GM18502 (cell line): ENCODE results near the gene ZNF292.
"Not testable (repeated sequence)": the region's sequence is repeated elsewhere in the genome, so short reads cannot be mapped to it uniquely, and the experiment has no call there.

Experiments
- ATAC-seq: cut with Tn5 transposase; IDR thresholded peaks from one replicate; pipeline ENCODE4 v1.9.1; 2021; ENCODE audit warnings: mild to moderate bottlenecking; ENCODE audit not compliant: unreplicated experiment, poor library complexity

The ZNF292 gene

DNA sequence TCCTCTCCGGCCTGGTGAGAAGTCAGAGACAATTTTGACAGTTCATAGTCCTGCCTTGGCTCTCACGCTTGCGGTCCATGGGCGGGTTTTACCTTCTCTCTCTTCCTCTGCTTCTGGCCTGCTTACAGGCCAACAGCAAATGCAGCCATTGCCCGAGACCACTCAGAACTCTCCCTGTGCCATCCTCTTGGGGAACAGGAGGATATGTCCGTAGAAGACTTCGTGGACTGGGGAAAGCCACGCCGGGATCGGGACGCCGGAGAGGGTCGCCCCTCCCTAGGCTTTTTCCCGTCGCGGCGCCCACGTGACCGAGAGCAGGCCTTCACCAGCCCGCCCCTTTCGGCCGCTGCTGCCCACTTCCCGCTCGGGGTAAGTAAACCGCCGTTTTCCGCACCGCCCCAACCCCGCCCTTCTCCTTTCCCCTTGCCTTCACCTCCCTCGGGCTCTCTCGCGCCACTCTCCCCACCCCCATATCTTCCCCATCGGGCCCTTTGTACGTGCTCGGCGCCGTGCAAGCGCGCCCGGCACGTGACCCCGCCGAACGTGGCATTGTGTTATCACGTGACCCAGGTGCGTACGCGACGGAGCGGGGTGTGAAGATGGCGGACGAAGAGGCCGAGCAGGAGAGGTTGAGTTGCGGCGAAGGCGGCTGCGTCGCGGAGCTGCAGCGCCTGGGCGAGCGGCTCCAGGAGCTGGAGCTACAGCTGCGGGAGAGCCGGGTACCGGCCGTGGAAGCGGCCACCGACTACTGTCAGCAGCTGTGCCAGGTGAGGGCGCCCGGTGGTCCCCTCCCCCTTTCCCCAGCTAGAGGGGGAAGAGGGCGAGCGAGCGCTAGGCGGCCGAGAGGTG is at the start of gene ZNF292:
Gene ZNF292 (plus strand): TSS at position 573 of the 849 bp plus-strand sequence. CDS start 27 bp downstream, at position 600.
- ATAC-seq: peak; percentile 80

DNA sequence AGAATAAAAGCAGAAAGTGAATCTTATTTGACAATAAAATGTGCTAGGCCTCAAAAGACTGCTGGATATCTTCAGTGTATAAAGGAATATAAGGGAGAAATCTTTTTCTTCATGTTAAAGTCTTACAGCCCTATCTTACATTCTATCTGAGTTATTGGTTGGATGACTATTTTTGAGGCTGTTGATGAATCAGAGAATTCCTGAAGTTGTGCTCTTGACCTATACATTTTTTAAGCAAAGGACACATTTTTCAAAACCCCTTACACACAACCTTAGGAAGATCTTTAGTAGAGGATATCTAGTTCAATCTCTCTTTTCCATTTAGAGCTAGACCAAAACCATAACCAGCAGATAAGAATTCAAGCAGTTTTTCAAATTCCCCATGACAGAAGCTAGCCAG is 49.5 kb upstream of the ZNF292 start:
- no peak for ATAC-seq

DNA sequence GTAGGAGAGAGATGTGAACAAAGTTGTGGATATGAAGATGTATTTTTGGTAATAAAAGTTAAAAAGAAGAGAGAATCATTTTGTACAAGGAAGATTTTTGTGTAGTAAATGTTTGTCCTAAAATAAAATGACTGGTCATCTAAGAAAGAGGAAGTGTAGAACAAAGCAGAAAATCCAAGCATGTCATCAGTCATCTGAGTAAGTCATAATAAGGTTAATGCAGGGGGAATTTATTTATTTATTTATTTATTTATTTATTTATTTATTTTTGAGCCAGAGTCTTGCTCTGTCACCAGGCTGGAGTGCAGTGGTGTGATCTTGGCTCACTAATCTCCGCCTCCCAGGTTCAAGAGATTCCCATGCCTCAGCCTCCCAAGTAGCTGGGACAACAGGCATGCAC is 44.7 kb upstream of the ZNF292 start:
- peak; percentile 59 for ATAC-seq

DNA sequence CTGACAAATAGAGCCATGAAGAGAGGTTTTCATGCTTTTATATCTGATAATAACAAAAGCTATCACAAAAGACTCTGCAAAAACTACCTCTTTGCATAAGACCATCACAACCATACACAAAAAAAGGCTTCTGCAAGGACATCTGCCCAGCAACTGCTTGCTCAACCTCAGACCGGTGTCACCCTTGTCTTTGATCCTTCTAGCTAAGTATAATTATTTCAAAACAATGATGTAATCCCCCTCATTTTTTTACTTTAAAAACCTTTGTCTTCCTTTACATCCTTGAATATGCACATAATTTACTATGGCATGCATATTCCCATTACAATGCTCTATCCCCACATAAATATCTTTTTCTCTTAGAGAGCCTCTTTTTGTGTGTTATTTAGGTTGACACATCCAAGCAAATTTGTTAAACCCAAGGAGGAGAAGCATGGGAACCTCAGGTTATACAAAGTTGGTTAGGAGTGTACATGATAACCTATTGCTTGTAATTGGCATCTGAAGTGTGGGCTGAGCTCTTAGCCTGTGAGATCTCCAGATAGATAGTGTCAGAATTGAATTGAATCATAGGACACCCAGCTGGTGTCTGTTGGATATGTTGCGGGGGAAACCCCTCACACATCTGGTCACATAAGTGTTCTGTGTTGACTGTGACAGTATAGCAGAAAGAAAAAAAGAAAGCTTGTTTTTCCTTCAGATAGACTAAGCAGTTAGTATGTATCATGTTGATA is 39.8 kb upstream of the ZNF292 start:
- peak; percentile 98 for ATAC-seq

DNA sequence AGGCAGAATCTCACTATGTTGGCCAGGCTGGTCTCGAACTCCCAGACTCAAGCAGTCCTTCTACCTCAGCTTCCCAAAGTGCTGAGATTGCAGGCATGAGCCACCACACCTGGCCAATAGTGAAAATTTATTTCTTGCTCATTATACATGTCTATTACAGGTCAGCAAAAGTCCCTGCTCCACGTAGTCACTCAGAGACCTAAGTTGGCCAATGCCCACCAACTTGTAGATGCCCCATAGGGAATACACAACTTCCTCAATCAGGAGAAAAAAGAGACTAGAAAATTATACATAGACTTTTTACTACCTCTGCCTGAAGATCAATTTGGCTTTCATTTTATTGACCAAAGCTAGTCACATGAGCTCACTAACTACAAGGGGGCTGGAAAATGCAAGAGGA is 38.4 kb upstream of the ZNF292 start:
- ATAC-seq: no peak

DNA sequence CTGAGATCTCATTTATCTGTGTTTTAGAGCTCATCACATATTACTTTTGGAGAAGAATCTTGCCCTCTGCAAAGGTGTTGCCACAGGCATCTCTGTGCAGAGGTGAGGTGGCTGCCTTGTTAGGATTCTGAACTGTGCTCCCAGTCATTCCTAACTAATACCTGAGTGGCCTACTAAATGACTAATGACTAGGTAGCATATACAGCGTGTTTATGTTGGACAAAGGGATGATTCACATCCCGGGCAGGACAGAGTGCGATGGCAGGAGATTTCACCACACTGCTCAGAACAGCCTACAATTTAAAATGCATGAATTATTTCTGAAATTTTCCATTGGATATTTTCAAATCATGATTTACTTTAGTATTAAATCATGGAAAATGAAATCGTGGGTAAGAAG is 37.3 kb upstream of the ZNF292 start:
- no peak for ATAC-seq

DNA sequence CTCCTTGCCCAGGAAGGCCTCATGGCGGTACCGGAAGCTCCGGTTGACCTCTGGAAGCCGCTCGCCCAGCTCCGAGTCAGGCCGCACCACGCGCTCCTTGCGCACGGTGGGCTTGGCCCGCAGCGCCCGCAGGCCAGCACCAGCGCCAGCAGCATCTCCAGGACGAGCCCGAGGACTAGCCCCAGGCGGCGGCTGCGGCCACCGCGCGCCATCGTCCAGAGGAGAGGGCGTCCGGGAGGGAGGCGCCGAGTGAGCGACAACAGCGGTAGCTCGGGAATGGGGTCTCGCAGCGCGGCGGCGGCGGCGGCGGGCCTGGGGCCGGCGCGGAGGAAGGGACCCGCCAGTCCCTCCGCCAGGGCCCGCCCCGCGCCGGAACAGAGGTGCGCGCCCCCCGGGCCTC is 32.9 kb upstream of the ZNF292 start:
- ATAC-seq: no peak

DNA sequence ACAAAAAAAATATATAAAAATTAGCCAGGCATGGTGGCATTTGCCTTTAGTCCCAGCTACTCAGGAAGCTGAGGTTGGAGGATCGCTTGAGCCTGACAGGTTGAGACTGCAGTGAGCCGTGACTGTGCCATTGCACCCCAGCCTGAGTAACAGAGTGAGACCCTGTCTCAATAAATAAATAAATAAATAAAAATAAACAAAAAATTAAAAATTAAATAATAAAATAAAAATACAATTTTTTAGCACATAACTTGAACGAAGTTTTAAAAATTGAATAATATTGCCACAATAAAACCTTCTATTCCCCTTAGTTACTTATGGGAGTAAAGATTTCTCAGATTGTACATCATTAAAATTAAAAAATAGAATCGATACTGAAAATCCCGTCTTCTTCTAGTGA is 31.3 kb upstream of the ZNF292 start:
- ATAC-seq: no peak

DNA sequence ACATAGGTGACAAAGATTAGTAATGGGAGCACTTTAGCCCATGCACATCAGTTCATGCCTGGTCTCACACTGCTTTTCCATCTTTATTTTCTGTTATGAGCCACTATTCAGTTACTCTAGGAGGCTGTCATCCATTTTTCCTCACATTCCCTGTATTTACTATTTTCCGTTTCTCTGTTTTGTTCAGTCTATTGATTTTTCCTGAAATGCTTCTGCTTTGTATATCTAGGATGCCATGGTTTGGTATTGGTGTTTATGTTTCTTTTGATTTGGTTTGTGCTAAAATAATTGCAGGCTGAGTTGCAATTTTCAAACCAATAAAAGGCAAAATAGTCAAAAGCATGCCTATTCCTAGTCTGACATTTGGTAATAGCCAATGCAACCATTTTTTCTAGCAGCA is 28.9 kb upstream of the ZNF292 start:
- no peak for ATAC-seq

DNA sequence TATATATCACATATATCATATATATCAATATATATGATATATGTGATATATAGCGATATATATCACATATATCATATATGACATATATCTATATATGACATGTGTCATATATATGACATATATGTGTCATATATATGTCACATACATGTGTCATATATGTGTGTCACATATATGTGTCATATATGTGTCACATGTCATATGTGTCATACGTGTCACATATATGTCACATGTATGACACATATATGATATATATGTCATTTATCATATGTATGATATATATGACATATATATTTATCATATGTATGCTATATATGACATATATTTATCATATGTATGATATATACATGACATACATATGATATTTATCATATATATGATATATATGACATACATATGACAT is 27.6 kb upstream of the ZNF292 start:
- no peak for ATAC-seq

DNA sequence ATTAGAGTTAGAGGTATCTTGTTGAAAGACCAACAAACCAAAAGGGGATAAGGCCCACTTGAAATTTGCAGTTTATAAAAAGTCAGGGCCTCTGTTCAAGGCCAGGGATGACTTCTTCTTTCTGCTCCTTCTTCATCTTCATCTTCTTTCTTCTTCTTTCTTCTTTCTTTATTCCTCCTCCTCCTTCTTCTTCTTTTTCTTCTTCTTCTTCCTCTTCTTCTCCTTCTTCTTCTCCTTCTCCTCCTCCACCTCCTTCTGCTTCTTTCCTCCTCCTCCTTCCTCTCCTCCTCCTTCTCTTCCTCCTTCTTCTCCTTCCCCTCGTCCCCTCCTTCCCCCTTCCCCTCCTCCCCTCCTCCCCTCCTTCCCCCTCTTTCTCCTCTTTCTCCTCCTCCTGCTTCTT is 18.4 kb upstream of the ZNF292 start:
- no peak for ATAC-seq

DNA sequence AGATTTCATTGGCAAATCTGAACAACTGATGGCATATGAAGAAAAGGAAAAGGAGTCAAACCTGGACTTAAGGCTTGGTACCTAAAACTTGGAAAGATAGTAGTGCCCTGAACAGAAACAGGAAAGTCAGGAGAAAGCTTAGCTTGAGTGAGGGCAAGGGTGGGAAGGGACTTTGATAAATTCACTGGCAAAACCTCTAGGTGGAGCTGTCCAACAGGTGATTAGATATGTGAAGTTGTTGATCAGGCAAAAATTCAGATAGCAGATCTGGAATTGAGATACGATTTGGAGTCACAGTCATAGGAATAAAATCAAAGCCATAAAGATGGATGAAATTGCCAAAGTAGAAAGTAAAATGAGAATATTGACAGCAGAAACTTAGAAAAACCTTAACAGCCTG is 16.1 kb upstream of the ZNF292 start:
- peak; percentile 75 for ATAC-seq

DNA sequence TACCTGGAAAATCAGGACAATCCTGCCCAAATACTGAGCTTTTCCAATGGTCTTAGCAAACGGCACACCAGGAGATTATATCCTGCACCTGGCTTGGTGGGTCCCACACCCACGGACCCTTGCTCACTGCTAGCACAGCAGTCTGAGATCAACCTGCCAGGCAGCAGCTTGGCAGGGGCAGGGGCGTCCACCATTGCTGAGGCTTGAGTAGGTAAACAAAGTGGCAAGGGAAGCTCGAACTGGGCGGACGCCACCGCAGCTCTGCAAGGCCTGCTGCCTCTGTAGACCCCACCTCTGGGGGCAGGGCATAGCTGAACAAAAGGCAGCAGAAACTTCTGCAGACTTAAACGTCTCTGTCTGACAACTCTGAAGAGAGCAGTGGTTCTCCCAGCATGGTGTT is 15.4 kb upstream of the ZNF292 start:
- ATAC-seq: not testable (repeated sequence)

DNA sequence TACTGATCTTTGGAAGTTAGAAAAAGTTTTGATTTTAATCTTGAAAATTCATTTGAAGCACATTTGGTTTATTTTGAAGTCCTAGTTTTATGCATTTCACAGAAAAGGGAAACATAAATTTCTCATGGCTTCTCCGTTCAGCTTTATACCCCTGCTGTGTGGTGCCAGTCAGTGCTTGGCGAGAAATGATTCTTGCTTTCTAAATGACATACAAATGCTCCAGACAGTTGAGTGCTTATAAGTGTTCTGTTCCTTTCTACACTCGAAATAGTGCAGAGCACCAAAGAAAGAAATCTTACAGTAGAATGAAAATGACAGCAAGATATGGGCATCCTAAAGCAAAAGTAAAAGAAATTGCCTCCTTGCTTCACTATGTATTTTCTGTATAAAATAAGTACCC is 9.0 kb upstream of the ZNF292 start:
- peak; percentile 90 for ATAC-seq

DNA sequence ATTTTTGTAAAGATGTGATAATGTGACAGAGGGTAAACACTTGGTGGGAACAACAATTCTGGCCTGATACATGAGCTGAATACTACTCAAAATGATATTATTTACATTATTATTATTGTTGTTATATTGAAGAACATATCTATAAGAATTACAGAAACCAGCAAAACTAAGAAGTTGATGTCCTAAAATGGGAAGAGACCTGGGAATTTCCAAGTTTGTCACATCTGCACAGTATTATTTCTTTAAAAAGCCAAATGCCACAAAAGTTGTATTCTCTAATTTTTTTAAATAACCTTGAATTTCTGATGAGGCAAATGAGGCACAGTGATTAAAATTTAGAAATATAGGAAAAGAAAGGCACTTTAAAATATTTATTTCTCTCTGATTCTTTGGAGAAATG is 5.0 kb upstream of the ZNF292 start:
- no peak for ATAC-seq

DNA sequence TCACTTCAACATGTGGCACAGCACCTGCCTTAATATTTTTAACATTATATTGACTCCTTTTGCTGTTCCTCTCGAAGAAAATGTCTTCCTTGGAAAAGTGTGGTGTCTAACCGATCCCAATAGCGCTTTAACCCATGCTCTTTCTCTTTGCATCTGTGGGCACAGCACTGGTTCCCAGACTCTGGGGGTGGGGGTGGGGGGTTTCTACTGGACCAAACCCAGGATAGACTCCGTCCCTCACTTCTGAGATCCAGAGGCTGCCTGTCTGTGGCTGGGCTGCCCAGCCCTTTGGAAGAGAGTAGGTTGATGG is 3.9 kb upstream of the ZNF292 start:
- ATAC-seq: no peak

DNA sequence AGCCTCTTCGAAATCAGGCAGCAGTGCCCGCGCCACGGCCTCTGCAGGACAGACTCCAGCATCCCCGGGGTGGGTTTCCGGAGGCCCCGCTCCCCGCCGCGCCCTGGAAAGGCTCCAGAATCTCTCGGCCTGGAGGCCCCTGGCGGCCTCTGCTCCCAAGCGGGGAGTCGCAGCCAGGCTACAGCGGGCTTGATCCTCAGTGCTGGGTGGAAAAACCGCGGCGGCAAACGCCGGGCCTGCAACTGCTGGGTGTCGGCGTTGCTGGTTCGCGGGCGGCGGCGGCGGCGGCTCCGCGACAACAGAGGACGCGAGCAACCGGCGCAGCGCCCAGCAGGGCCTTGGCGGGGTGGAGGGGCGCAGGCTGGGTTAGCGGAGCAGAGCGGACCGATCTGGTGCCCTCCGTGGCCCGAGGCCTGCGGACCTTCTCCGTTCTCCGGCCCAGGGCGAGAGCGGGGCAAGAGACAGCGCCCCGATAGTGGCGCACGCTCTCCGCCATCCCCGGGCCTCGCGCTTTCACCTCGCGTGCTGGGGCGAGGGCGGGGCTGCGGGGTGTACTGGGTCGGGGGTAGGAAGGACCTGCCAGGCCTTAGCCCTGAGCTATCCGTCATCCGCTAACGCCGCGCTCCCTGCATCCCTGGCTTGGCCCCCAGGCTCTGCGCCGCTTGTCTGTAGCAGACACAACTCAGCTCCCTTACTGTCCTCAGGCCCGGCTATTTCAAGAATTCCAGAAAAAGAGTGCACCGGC is 3.4 kb upstream of the ZNF292 start:
- ATAC-seq: peak; percentile 31

DNA sequence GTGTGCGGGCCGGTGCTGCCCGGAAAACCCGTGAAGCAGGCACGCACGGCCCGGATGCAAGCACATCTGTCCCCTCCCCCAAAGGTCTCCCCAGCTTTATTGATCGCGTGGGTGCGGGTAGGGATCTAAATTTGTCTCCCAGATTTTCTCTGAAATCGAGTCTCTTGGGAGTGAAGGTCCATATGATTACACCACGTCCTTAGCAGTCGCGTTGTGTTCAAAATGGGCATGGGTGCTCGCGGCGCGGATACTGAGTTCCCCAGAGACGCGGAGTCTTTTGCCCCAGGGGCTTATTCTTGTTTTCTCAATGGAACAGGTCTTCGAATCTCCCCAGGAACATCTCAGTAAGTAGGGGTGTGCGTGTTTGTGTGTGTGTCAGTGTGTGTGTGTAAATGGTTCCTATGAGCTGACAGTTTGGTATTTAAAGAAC is 2.8 kb upstream of the ZNF292 start:
- ATAC-seq: no peak

DNA sequence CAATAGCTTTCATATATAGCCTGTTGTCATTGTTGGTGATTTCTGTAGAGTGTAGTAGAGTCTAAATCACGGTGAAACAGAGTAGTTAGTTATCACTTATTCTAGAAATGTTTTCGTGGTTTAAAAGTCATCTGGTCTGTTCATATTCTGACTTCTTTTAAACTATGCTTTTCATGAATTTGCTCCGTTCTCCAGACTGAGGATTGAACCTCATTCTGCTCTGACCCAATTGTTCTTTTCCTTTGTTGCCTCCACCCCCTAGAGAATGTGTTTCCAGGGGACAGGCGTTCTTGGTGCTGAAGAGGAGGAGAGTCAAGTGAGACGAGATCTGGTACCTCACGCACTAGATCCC is 748 bp upstream of the ZNF292 start:
- no peak for ATAC-seq

DNA sequence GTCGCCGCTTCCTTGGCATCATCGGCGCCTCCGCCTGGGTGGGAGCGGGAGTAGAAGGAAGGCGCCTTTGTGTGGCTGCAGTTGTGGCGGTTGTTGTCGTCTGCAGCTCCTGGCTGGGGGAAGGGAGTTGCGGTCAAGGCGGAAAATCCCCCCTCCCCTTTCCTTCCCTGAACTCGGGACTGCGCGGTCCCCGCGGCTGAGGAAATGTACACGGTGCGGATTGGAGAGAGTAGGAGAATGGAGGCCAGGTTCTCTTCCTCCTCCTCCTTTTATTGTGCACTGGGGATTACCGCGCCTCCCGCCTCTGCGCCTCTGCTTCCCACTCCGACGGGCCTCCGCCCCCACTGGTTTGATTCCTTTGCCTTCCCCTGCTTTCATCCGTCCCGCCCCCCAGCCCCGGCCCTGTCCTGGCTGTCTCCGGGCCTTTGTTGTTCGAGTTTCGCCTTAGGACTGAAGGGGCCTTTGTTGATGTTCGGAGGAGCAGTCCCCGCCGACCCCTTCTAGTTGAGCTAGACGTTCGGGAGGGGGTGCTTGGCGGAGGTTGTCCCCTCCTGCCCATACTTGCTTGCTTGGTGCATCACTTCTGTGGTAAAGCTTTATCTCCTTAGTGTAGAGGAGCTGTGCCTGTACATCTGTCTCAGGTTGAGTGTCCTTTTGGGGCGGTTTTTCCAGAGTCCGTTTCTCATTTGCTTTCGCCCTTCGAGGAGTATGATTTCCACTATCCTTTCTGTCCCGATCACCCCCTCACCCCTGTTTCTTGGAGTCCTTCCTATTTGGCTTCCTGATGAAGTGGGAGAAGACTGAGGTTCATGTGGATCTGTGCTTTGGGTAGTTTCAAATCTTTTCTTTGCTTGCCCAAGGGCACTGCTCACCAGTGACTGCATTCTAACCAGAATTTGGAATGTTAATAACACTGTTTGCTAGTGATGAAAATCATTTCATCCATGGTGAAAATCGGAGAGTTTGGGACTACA is 764 bp downstream of the ZNF292 start:
- ATAC-seq: peak; percentile 0
